ENCODE data around the gene CFAP57.

Gene CFAP57

DNA sequence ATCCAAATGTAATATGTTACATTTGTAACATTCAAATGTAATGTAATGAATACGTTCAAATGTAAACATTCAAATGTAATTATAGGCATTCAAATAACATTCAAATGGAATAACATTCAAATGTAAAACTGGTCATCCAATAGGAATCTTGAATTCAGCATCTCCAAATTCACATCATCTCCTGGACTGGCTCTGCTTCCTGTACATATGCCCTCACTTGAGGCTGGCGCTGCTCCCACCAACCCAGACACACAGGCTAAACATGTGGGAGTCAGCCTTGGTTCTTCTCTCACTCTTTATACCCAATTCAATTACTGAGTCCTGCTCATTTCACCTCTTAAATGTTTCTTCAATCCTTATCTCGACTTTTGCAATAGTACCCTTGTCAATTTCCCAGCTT lies 7.0 kb upstream of the CFAP57 start:
- in situ Hi-C loops (cut with HindIII; ENCODE audit: low pct_ligation_motif_present, low sequenced_read_pairs): no loop called here
- no peaks in the 10 kb centered on the region for H3K27me3 ChIP-seq (replicated peaks)
- no peak overlapping the region for H3K4me3 ChIP-seq (ENCODE audit: low read depth, low read length)
- H3K36me3 ChIP-seq (replicated peaks): peaks cover 51% of the 10 kb centered on the region
- DNase-seq: no peak
- TF ChIP-seq, protein P1, sequence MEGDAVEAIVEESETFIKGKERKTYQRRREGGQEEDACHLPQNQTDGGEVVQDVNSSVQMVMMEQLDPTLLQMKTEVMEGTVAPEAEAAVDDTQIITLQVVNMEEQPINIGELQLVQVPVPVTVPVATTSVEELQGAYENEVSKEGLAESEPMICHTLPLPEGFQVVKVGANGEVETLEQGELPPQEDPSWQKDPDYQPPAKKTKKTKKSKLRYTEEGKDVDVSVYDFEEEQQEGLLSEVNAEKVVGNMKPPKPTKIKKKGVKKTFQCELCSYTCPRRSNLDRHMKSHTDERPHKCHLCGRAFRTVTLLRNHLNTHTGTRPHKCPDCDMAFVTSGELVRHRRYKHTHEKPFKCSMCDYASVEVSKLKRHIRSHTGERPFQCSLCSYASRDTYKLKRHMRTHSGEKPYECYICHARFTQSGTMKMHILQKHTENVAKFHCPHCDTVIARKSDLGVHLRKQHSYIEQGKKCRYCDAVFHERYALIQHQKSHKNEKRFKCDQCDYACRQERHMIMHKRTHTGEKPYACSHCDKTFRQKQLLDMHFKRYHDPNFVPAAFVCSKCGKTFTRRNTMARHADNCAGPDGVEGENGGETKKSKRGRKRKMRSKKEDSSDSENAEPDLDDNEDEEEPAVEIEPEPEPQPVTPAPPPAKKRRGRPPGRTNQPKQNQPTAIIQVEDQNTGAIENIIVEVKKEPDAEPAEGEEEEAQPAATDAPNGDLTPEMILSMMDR (IDR thresholded peaks at IDR 0.05; ENCODE audit: low read depth, low read length, missing control alignments): no peak
- H3K27ac ChIP-seq: no peak overlapping the region

DNA sequence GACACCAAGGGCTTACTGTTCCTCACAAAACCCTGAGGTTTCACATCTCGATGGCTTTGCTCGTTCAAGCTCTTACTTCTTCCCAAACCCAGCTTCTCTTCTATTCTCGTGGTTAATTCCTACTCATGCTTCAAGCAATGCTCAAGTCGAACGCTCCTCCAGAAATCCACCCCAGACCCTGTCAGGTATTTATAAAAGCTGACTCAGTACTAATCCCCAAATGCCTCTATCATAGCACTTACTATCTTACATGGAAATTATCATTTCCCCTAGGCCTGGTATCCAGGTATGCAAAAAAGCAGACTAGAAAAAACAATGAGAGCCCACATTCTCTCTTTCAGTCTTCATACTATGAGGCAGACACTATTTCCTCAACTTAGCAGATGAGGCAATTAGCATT lies 6.4 kb upstream of the CFAP57 start:
- in situ Hi-C loops (cut with HindIII; ENCODE audit: low pct_ligation_motif_present, low sequenced_read_pairs): no loop called here
- TF ChIP-seq, protein P1 (IDR thresholded peaks at IDR 0.05; ENCODE audit: low read depth, low read length, missing control alignments): no peak
- H3K36me3 ChIP-seq (replicated peaks): peaks cover 54% of the 10 kb centered on the region
- no peak for DNase-seq
- no peak overlapping the region for H3K27ac ChIP-seq
- H3K27me3 ChIP-seq (replicated peaks): no peaks in the 10 kb centered on the region
- no peak overlapping the region for H3K4me3 ChIP-seq (ENCODE audit: low read depth, low read length)

DNA sequence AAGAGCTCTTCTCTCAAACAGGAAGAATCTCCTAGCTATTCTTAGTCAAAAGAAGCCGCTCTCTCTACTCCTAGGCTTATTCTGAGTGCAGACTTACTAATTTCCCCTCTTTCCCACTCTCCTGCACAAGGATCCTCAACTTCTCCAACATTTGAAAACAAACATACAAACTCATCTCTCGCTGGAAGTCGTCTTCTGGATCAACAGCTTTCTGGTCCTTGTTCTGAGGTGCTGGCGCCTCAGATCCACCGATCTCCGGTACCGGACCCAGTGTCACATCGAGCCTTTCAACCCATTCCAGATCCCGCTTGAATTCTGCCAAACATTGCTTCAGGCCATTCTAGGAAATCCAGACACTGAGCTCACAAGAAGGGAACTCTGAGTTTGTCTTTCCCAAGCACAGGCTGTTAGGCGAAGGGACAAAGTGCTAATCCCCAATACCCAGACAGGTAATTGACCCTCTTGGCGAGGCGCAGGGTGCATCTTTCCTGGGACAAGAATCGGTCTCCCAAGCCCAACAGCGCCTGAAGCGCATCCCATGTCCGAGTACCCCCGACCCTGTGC lies 736 bp upstream of the CFAP57 start:
- Histone ChIP-seq H3K27me3 (replicated peaks) (no peaks in the 10 kb centered on the region), H3K4me3 (ENCODE audit: low read depth, low read length) (peak overlapping the region; percentile 98), H3K36me3 (replicated peaks) (peaks cover 33% of the 10 kb centered on the region), H3K27ac (peak overlapping the region; percentile 63)
- in situ Hi-C loops (cut with HindIII; ENCODE audit: low pct_ligation_motif_present, low sequenced_read_pairs): no loop called here
- no peak for DNase-seq
- TF ChIP-seq, protein P1 (IDR thresholded peaks at IDR 0.05; ENCODE audit: low read depth, low read length, missing control alignments): no peak

DNA sequence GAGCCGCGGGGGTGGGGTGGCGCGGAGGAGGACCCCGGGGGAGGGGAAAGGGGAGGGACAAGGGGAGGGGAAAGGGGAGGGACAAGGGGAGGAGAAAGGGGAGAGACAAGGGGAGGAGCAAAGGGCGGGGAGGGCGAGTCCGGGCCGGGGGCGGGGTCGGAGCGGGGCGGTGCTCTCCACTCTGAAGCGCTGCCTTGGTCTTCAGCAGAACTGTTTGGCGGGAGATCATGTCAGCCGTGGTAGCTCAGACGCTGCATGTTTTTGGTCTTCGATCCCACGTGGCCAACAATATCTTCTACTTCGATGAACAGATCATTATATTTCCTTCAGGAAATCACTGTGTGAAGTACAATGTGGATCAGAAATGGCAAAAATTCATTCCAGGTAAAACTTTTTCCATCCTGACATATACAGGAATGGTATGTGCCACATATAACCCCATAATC lies 420 bp downstream of the CFAP57 start:
- Histone ChIP-seq H3K36me3 (replicated peaks) (peaks cover 22% of the 10 kb centered on the region), H3K27ac (peak overlapping the region; percentile 63), H3K4me3 (ENCODE audit: low read depth, low read length) (peak overlapping the region; percentile 98), H3K27me3 (replicated peaks) (no peaks in the 10 kb centered on the region)
- in situ Hi-C loops (cut with HindIII; ENCODE audit: low pct_ligation_motif_present, low sequenced_read_pairs): no loop called here
- TF ChIP-seq, protein P1 (IDR thresholded peaks at IDR 0.05; ENCODE audit: low read depth, low read length, missing control alignments): no peak
- DNase-seq: peak; percentile 68

GRCh38 chr1:43174873-43175272 lies 2.7 kb downstream of the CFAP57 start:
- in situ Hi-C loops (cut with HindIII; ENCODE audit: low pct_ligation_motif_present, low sequenced_read_pairs): no loop called here
- TF ChIP-seq, protein P1 (IDR thresholded peaks at IDR 0.05; ENCODE audit: low read depth, low read length, missing control alignments): no peak
- H3K36me3 ChIP-seq (replicated peaks): peaks cover 3% of the 10 kb centered on the region
- H3K4me3 ChIP-seq (ENCODE audit: low read depth, low read length): no peak overlapping the region
- no peaks in the 10 kb centered on the region for H3K27me3 ChIP-seq (replicated peaks)
- no peak for DNase-seq
- H3K27ac ChIP-seq: no peak overlapping the region

- in situ Hi-C loops (cut with HindIII; ENCODE audit: low pct_ligation_motif_present, low sequenced_read_pairs): no loop called here
- Histone ChIP-seq H3K27ac (no peak overlapping the region), H3K36me3 (replicated peaks) (no peaks in the 10 kb centered on the region), H3K27me3 (replicated peaks) (no peaks in the 10 kb centered on the region), H3K4me3 (ENCODE audit: low read depth, low read length) (no peak overlapping the region)
- TF ChIP-seq, protein P1 (IDR thresholded peaks at IDR 0.05; ENCODE audit: low read depth, low read length, missing control alignments): no peak
- no peak for DNase-seq
Measured at GRCh38 chr1:43177691-43178090, 5.6 kb downstream of the CFAP57 start.
